ENCODE results near the gene INO80D.

DNA sequence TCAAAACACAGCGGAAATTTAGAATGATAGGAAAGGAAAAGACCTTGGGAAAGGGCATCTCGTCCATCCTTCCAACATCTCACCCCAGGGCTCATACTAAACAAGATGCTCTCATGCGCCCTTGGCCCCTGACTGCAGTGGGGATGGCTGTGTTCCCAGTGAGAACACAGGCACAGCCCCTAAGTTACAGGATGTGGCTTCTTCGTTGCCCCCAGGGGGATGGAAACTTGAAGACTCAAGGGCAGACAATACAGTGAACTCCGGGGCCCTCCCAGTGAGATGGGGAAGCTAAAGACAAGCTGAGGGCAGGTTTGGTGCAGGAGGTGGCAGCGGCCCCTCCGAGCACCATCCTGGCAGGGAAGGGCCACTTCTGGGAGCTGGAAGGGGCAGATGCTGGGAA, 139.7 kb downstream of the INO80D start:
- TF ChIP-seq, protein P1, sequence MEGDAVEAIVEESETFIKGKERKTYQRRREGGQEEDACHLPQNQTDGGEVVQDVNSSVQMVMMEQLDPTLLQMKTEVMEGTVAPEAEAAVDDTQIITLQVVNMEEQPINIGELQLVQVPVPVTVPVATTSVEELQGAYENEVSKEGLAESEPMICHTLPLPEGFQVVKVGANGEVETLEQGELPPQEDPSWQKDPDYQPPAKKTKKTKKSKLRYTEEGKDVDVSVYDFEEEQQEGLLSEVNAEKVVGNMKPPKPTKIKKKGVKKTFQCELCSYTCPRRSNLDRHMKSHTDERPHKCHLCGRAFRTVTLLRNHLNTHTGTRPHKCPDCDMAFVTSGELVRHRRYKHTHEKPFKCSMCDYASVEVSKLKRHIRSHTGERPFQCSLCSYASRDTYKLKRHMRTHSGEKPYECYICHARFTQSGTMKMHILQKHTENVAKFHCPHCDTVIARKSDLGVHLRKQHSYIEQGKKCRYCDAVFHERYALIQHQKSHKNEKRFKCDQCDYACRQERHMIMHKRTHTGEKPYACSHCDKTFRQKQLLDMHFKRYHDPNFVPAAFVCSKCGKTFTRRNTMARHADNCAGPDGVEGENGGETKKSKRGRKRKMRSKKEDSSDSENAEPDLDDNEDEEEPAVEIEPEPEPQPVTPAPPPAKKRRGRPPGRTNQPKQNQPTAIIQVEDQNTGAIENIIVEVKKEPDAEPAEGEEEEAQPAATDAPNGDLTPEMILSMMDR (IDR thresholded peaks at IDR 0.05), result no peak
- no peak for TF ChIP-seq ZFX (IDR thresholded peaks at IDR 0.05; ENCODE audit: borderline replicate concordance)
